H1 (cell line): ENCODE measurements around the gene NEDD4L. TPM values are rescaled to one million over a fixed set of nuclear protein-coding genes. Genes with fewer than 3 reads are reported as not detected.

Experiments
- CTCF ChIA-PET: fragments of 300-600 bp; sonication (Branson Sonifier 250); formaldehyde crosslinking; loops from one replicate; lab custom pipeline; 2021; ENCODE audit not compliant: partially characterized antibody; lab: Charles Lee
- POLR2A ChIA-PET: fragments of 300-600 bp; sonication (Branson Sonifier 250); formaldehyde crosslinking; loops from one replicate; lab custom pipeline; 2021; ENCODE audit warnings: inconsistent platforms; ENCODE audit not compliant: partially characterized antibody; lab: Charles Lee
- DNase-seq, 2 experiments: peaks; one replicate each; pipeline versions ENCODE4 v3.0.0 to v3.0.0-alpha.2; 2010 to 2022; ENCODE audit warnings: low spot score in 2 of 2, low read depth in 1 of 2, mixed read lengths in 1 of 2
- FAIRE-seq: peaks from 2 replicates; lab custom pipeline; 2011; peaks lifted over from hg19 to GRCh38; lab: Jason Lieb, UNC
- H2AFZ ChIP-seq: 2 replicates; pipeline ENCODE4 v1.8.1; 2012; ENCODE audit warnings: low read length, inconsistent platforms
- H2AK5ac ChIP-seq: 2 replicates; pipeline ENCODE4 v1.6.1; 2013; ENCODE audit warnings: low read depth, low read length
- H2BK120ac ChIP-seq: replicated peaks from 2 replicates; pipeline ENCODE3; 2013; ENCODE audit warnings: low read depth, low read length, inconsistent platforms
- H2BK12ac ChIP-seq: 2 replicates; pipeline ENCODE4 v1.6.1; 2013; ENCODE audit warnings: low read depth, low read length
- H2BK15ac ChIP-seq: 2 replicates; pipeline ENCODE4 v1.6.1; 2013; ENCODE audit warnings: low read length
- H2BK20ac ChIP-seq: 2 replicates; pipeline ENCODE4 v1.6.1; 2013; ENCODE audit warnings: low read length
- H2BK5ac ChIP-seq: 2 replicates; pipeline ENCODE4 v1.6.1; 2013; ENCODE audit warnings: low read depth, low read length
- H3K14ac ChIP-seq: 2 replicates; pipeline ENCODE4 v1.6.1; 2013; ENCODE audit warnings: inconsistent platforms; ENCODE audit not compliant: insufficient read length
- H3K18ac ChIP-seq: 2 replicates; pipeline ENCODE4 v1.6.1; 2013; ENCODE audit warnings: low read length; ENCODE audit errors: extremely low read depth
- H3K23ac ChIP-seq: 2 replicates; pipeline ENCODE4 v1.6.1; 2013; ENCODE audit warnings: inconsistent platforms; ENCODE audit not compliant: insufficient read length
- H3K23me2 ChIP-seq: 2 replicates; pipeline ENCODE4 v1.6.1; 2013; ENCODE audit warnings: low read depth, low read length
- H3K27ac ChIP-seq: 2 replicates; pipeline ENCODE4 v1.6.1; 2011; ENCODE audit warnings: low read depth, low read length, inconsistent platforms
- H3K27me3 ChIP-seq, 4 experiments: replicated peaks in 1 of 4; 1 replicate in 1 of 4; 2 replicates in 3 of 4; pipeline versions ENCODE4 v1.6.1 to v1.8.1; 2011 to 2013; ENCODE audit warnings: low read length in 3 of 4, mild to moderate bottlenecking in 3 of 4, inconsistent platforms in 2 of 4, mixed read lengths in 2 of 4, moderate library complexity in 1 of 4; ENCODE audit not compliant: control insufficient read depth in 3 of 4, insufficient read depth in 3 of 4; ENCODE audit errors: extremely low read depth in 1 of 4
- H3K36me3 ChIP-seq, 4 experiments: 2 replicates each; pipeline versions ENCODE4 v1.6.1 to v1.8.1; 2011 to 2013; ENCODE audit warnings: mild to moderate bottlenecking in 4 of 4, low read length in 3 of 4, moderate library complexity in 2 of 4, control low read depth in 1 of 4, inconsistent platforms in 1 of 4; ENCODE audit not compliant: insufficient read depth in 4 of 4, control insufficient read depth in 2 of 4
- H3K4ac ChIP-seq: replicated peaks from 2 replicates; pipeline ENCODE3; 2013; ENCODE audit warnings: low read length, low read depth, mixed read lengths, inconsistent platforms; ENCODE audit not compliant: insufficient read length
- H3K4me1 ChIP-seq, 4 experiments: replicated peaks in 1 of 4; 1 replicate in 1 of 4; 2 replicates in 3 of 4; pipeline versions ENCODE4 v1.6.1 to v1.8.1; 2011 to 2013; ENCODE audit warnings: low read length in 3 of 4, inconsistent platforms in 2 of 4, mixed read lengths in 1 of 4; ENCODE audit not compliant: insufficient read depth in 4 of 4, control insufficient read depth in 3 of 4
- H3K4me2 ChIP-seq, 2 experiments: 2 replicates each; pipeline versions ENCODE4 v1.6.1 to v1.8.1; 2011 to 2013; ENCODE audit warnings: low read depth in 2 of 2, low read length in 2 of 2, control low read depth in 1 of 2, inconsistent platforms in 1 of 2, mild to moderate bottlenecking in 1 of 2; ENCODE audit not compliant: insufficient read depth in 1 of 2
- H3K4me3 ChIP-seq, 4 experiments: fragments of 200-600, 300-600 bp in 1 of 4; sonication (generic), shearing (Covaris generic), sonication (Bioruptor Twin) in 1 of 4; 2 replicates each; pipeline versions ENCODE4 v1.5.1 to v1.8.1; 2011 to 2016; ENCODE audit warnings: low read length in 4 of 4, low read depth in 3 of 4, control low read depth in 2 of 4, inconsistent platforms in 2 of 4, mild to moderate bottlenecking in 2 of 4, mixed read lengths in 1 of 4, moderate library complexity in 1 of 4; ENCODE audit not compliant: insufficient read depth in 2 of 4; ENCODE audit errors: extremely low read depth in 1 of 4
- H3K56ac ChIP-seq: replicated peaks from 2 replicates; pipeline ENCODE3; 2013; ENCODE audit warnings: low read depth, mild to moderate bottlenecking, mixed read lengths, low read length, inconsistent platforms; ENCODE audit not compliant: insufficient read length
- H3K79me1 ChIP-seq: 2 replicates; pipeline ENCODE4 v1.6.1; 2013; ENCODE audit warnings: low read depth, low read length, control low read depth
- H3K79me2 ChIP-seq, 2 experiments: 2 replicates each; pipeline versions ENCODE4 v1.6.1 to v1.8.1; 2012 to 2013; ENCODE audit warnings: low read length in 2 of 2, mild to moderate bottlenecking in 2 of 2, inconsistent platforms in 1 of 2; ENCODE audit not compliant: insufficient read depth in 2 of 2, control insufficient read depth in 1 of 2
- H3K9ac ChIP-seq, 4 experiments: replicated peaks in 1 of 4; 1 replicate in 1 of 4; 2 replicates in 3 of 4; pipeline versions ENCODE4 v1.6.1 to v1.8.1; 2011 to 2013; ENCODE audit warnings: low read depth in 3 of 4, low read length in 3 of 4, control low read depth in 2 of 4, mild to moderate bottlenecking in 2 of 4, moderate library complexity in 2 of 4, inconsistent platforms in 1 of 4; ENCODE audit errors: extremely low read depth in 1 of 4
- H3K9me3 ChIP-seq, 2 experiments: 2 replicates each; pipeline versions ENCODE4 v1.6.1 to v1.8.1; 2012 to 2013; ENCODE audit warnings: mild to moderate bottlenecking in 2 of 2, moderate library complexity in 2 of 2, control low read depth in 1 of 2, inconsistent platforms in 1 of 2, low read depth in 1 of 2, low read length in 1 of 2, mixed read lengths in 1 of 2; ENCODE audit not compliant: insufficient read depth in 2 of 2
- H4K20me1 ChIP-seq, 2 experiments: replicated peaks in 1 of 2; 2 replicates each; pipeline versions ENCODE3 to v1.8.1; 2011 to 2013; ENCODE audit warnings: inconsistent platforms in 2 of 2, low read length in 2 of 2, mild to moderate bottlenecking in 1 of 2; ENCODE audit not compliant: insufficient read depth in 2 of 2, control insufficient read depth in 1 of 2
- H4K5ac ChIP-seq: 2 replicates; pipeline ENCODE4 v1.6.1; 2013; ENCODE audit warnings: low read length, low read depth, mixed read lengths, inconsistent platforms; ENCODE audit not compliant: insufficient read length
- H4K8ac ChIP-seq: 2 replicates; pipeline ENCODE4 v1.8.0; 2013; ENCODE audit warnings: mild to moderate bottlenecking, moderate library complexity, low read length, inconsistent platforms; ENCODE audit not compliant: insufficient read depth; ENCODE audit errors: extremely low read depth
- H4K91ac ChIP-seq: replicated peaks from 2 replicates; pipeline ENCODE3; 2013; ENCODE audit warnings: low read length, mixed read lengths, inconsistent platforms; ENCODE audit not compliant: insufficient read length
- BACH1 ChIP-seq: IDR thresholded peaks from 2 replicates; pipeline ENCODE4 v1.6.1; 2012; ENCODE audit warnings: low read length, improper control_type of control experiment
- BRCA1 ChIP-seq: IDR thresholded peaks from 2 replicates; pipeline ENCODE4 v1.6.1; 2012; ENCODE audit warnings: low read depth, low read length, improper control_type of control experiment
- EP300 ChIP-seq, 2 experiments: IDR thresholded peaks; 1 replicate in 1 of 2; 2 replicates in 1 of 2; pipeline ENCODE4 v1.6.1; 2011 to 2012; ENCODE audit warnings: low read depth in 2 of 2, low read length in 2 of 2, mild to moderate bottlenecking in 2 of 2, borderline replicate concordance in 1 of 2, inconsistent platforms in 1 of 2, moderate library complexity in 1 of 2
- FOSL1 ChIP-seq: IDR thresholded peaks from 2 replicates; pipeline ENCODE4 v1.6.1; 2011; ENCODE audit warnings: mild to moderate bottlenecking, low read depth, low read length, moderate library complexity; ENCODE audit not compliant: insufficient read depth
- HDAC2 ChIP-seq, 2 experiments: fragments of 300-600 bp in 1 of 2; sonication (generic) in 1 of 2; IDR thresholded peaks; 2 replicates each; pipeline ENCODE4 v1.6.1; 2011 to 2012; ENCODE audit warnings: low read depth in 2 of 2, low read length in 2 of 2, mild to moderate bottlenecking in 2 of 2, moderate library complexity in 2 of 2, borderline replicate concordance in 1 of 2, inconsistent platforms in 1 of 2
- HDAC6 ChIP-seq: IDR thresholded peaks from one replicate; pipeline ENCODE4 v1.7.1; 2012; ENCODE audit warnings: low read depth, mild to moderate bottlenecking, inconsistent platforms, low read length, moderate library complexity
- KDM4A ChIP-seq: IDR thresholded peaks from one replicate; pipeline ENCODE4 v1.7.1; 2012; ENCODE audit warnings: low read depth, mild to moderate bottlenecking, moderate library complexity, low read length, inconsistent platforms; ENCODE audit not compliant: severe bottlenecking
- MAX ChIP-seq: IDR thresholded peaks from 2 replicates; pipeline ENCODE4 v1.6.1; 2012; ENCODE audit warnings: inconsistent platforms
- POLR2AphosphoS5 ChIP-seq: IDR thresholded peaks from 2 replicates; pipeline ENCODE4 v1.6.1; 2011; ENCODE audit warnings: low read depth, low read length
- POU5F1 ChIP-seq: IDR thresholded peaks from 2 replicates; pipeline ENCODE4 v1.6.1; 2011; ENCODE audit warnings: low read depth, mild to moderate bottlenecking, low read length, moderate library complexity
- RXRA ChIP-seq: IDR thresholded peaks from 2 replicates; pipeline ENCODE4 v1.6.1; 2011; ENCODE audit warnings: low read depth, mild to moderate bottlenecking, low read length, moderate library complexity; ENCODE audit not compliant: insufficient read depth
- USF2 ChIP-seq: IDR thresholded peaks from 2 replicates; pipeline ENCODE4 v1.6.1; 2011; ENCODE audit warnings: low read length, improper control_type of control experiment
- WGBS, 2 experiments: shearing (Covaris generic) in 1 of 2; methylation state at CpG; one replicate each; pipeline versions ENCODE4 v1.1.6 to v1.1.7; 2013 to 2015; ENCODE audit warnings: low lambda C conversion rate in 2 of 2, mixed read lengths in 2 of 2, inconsistent platforms in 1 of 2, low coverage in 1 of 2, missing lambda C conversion rate in 1 of 2; ENCODE audit not compliant: insufficient replicate concordance in 2 of 2, insufficient coverage in 1 of 2, insufficient read length in 1 of 2; ENCODE audit errors: extremely low coverage in 1 of 2, missing lambda C conversion rate in 1 of 2; 5-methylcytosine and 5-hydroxymethylcytosine counted together
- polyA plus RNA-seq, 7 experiments: library from polyadenylated mRNA; depleted of rRNA in 3 of 7; stranded (reverse) in 5 of 7; unstranded in 2 of 7; fragments of >200 nt in 5 of 7; fragments of 200-250 nt in 2 of 7; gene quantifications; 1 replicate in 5 of 7; 2 replicates in 1 of 7; 4 replicates in 1 of 7; pipeline versions ENCODE4 v1.2.1 to v1.2.3, GENCODE V29; 2011 to 2013; ENCODE audit warnings: missing spikeins in 2 of 7, mixed read lengths in 2 of 7
- total RNA-seq: library from RNA; stranded (reverse); fragmentation: NEBNext Ultra II Directional; extraction: Animal tissue kit (Norgen Biotek cat#: 25700); gene quantifications from 2 replicates; pipeline ENCODE4 v1.2.1, GENCODE V29; 2021

NEDD4L gene
- total and polyA plus RNA-seq, 2 of the 8 experiments (the other 6 are each of a cell fraction or from before 2014, with no cell fraction given) = 37.3 to 69.8 TPM

- Histone ChIP-seq H3K18ac (no peak overlapping the region), H4K5ac (no peak overlapping the region), H2BK15ac (no peak overlapping the region), H3K23me2 (peaks cover 4% of the 10 kb centered on the region; the same call in 1 of the 2 replicates), H3K56ac (no peak overlapping the region), H2AFZ (no peak overlapping the region), H3K4ac (no peak overlapping the region), H3K4me1 (peaks cover 14 to 29% (median 19%) of the 10 kb centered on the region in 4 experiments), H3K4me2 (no peak overlapping the region), H3K9ac (no peak overlapping the region), H3K9me3 (no peaks in the 10 kb centered on the region), H2BK12ac (no peak overlapping the region), H3K27ac (no peak overlapping the region), H3K79me1 (peaks cover 2% of the 10 kb centered on the region; the same call in 1 of the 2 replicates), H4K20me1 (peaks cover 0 to 2% of the 10 kb centered on the region in 2 experiments), H4K8ac (no peak overlapping the region), H2AK5ac (no peak overlapping the region), H3K14ac (no peak overlapping the region), H4K91ac (no peak overlapping the region), H3K4me3 (no peak overlapping the region), H2BK5ac (no peak overlapping the region), H3K36me3 (no peaks in the 10 kb centered on the region), H3K23ac (no peak overlapping the region), H3K79me2 (peaks cover 0 to 92% of the 10 kb centered on the region in 2 experiments; a peak in 3 of 4 replicates), H2BK20ac (no peak overlapping the region), H3K27me3 (no peaks in the 10 kb centered on the region), H2BK120ac (no peak overlapping the region)
- FAIRE-seq (no peak), DNase-seq (no peak)
- WGBS, 2 experiments = 94% methylated on average over 1 of the region's 1 CpG; no CpG with 5 or more reads in 1 of the 2 experiments
- POLR2A ChIA-PET = interaction anchor here (1.5 kb wide), 1 partner anchor 16 kb away, joined by 3 read pairs; no protein-coding TSS in a partner anchor
- CTCF ChIA-PET = interaction anchor here (1.0 to 2.1 kb wide), 3 partner anchors 10 to 23 kb away, joined by 3 to 5 read pairs (median 3); no protein-coding TSS in a partner anchor
- no peak for TF ChIP-seq BACH1
- no peak for TF ChIP-seq FOSL1
- TF ChIP-seq EP300 (IDR thresholded peaks at IDR 0.05; ENCODE audit: borderline replicate concordance in 1 of 2, low read depth in 2 of 2, low read length in 2 of 2) = no peak
- no peak for TF ChIP-seq RXRA
- no peak for TF ChIP-seq BRCA1
- TF ChIP-seq POU5F1 = no peak
- no peak for TF ChIP-seq HDAC2 (IDR thresholded peaks at IDR 0.05; ENCODE audit: borderline replicate concordance in 1 of 2, low read depth in 2 of 2, low read length in 2 of 2)
- no peak for TF ChIP-seq MAX
- TF ChIP-seq POLR2AphosphoS5 = no peak
- TF ChIP-seq HDAC6 = no peak
- TF ChIP-seq USF2 = no peak
- no peak for TF ChIP-seq KDM4A
Observed at GRCh38 chr18:58218117-58218516, 174.1 kb downstream of the NEDD4L start.
